PC-3 (cell line): Measurements from ENCODE around the gene CRIM1. TPM values are rescaled to one million over a fixed set of nuclear protein-coding genes. Genes with fewer than 3 reads are reported as not detected.

ENCODE experiments used
- ATAC-seq: fragments of 200-7000 bp; cut with Tn5 transposase; 2 replicates; pipeline ENCODE4 v1.9.1; 2020; ENCODE audit warnings: mild to moderate bottlenecking, moderate library complexity
- BruUV-seq: library from RNA; stranded (reverse); fragments of 400-500 nt; replicated peaks from 2 replicates; lab custom pipeline; 2021; lab: Mats Ljungman, UMichigan
- CTCF ChIA-PET: fragments of 300-600 bp; sonication (Branson Sonifier 250); formaldehyde crosslinking; loops from one replicate; lab custom pipeline; 2022; ENCODE audit warnings: antibody characterized with exemption; lab: Charles Lee
- POLR2A ChIA-PET: fragments of 300-600 bp; sonication (Branson Sonifier 250); formaldehyde crosslinking; loops from one replicate; lab custom pipeline; 2022; ENCODE audit warnings: antibody characterized with exemption; ENCODE audit not compliant: unreplicated experiment; lab: Charles Lee
- DNase-seq: peaks from one replicate; pipeline ENCODE4 v3.0.0-alpha.2; 2015
- H2AFZ ChIP-seq: fragments of 300-600 bp; sonication (generic); 2 replicates; pipeline ENCODE4 v1.6.0; 2016; ENCODE audit warnings: antibody characterized with exemption, low read length
- H3F3A ChIP-seq: fragments of 300-600 bp; sonication (generic); one replicate; pipeline ENCODE4 v1.6.0; 2017; ENCODE audit warnings: antibody characterized with exemption, low read length, control low read depth, mild to moderate bottlenecking; ENCODE audit not compliant: unreplicated experiment
- H3K27ac ChIP-seq: fragments of 300-600 bp; sonication (generic); 2 replicates; pipeline ENCODE4 v1.5.1; 2016; ENCODE audit warnings: mild to moderate bottlenecking, low read length
- H3K27me3 ChIP-seq: fragments of 300-600 bp; sonication (generic); 2 replicates; pipeline ENCODE4 v1.6.1; 2016; ENCODE audit warnings: low read length, mixed read lengths
- H3K36me3 ChIP-seq: fragments of 300-600 bp; sonication (generic); 2 replicates; pipeline ENCODE4 v1.6.1; 2016; ENCODE audit warnings: low read depth, mixed run types, low read length, mixed read lengths
- H3K4me1 ChIP-seq: fragments of 300-600 bp; sonication (generic); 2 replicates; pipeline ENCODE4 v1.5.1; 2016; ENCODE audit warnings: low read length; ENCODE audit not compliant: insufficient read depth
- H3K4me2 ChIP-seq: fragments of 300-600 bp; sonication (generic); 2 replicates; pipeline ENCODE4 v1.6.0; 2016; ENCODE audit warnings: low read length
- H3K4me3 ChIP-seq: fragments of 300-600 bp; sonication (generic); 2 replicates; pipeline ENCODE4 v1.5.1; 2016; ENCODE audit warnings: mild to moderate bottlenecking, low read length, mixed read lengths
- H3K79me2 ChIP-seq: fragments of 300-600 bp; sonication (generic); 2 replicates; pipeline ENCODE4 v1.6.1; 2017; ENCODE audit warnings: low read length, mixed read lengths
- H3K9ac ChIP-seq: fragments of 300-600 bp; sonication (generic); 2 replicates; pipeline ENCODE4 v1.6.0; 2016; ENCODE audit warnings: mild to moderate bottlenecking, low read length
- H3K9me2 ChIP-seq: fragments of 300-600 bp; sonication (generic); replicated peaks from 2 replicates; pipeline ENCODE4 v1.6.1; 2016; ENCODE audit warnings: mixed run types, low read length, mixed read lengths
- H3K9me3 ChIP-seq: fragments of 300-600 bp; sonication (generic); 2 replicates; pipeline ENCODE4 v1.6.1; 2016; ENCODE audit warnings: low read length, mixed read lengths
- H4K20me1 ChIP-seq: fragments of 300-600 bp; sonication (generic); 2 replicates; pipeline ENCODE4 v1.6.1; 2016; ENCODE audit warnings: low read length, mixed read lengths
- CTCF ChIP-seq: fragments of 300-600 bp; sonication (generic); conservative IDR thresholded peaks from 2 replicates; pipeline ENCODE4 v1.5.1; 2017; ENCODE audit warnings: antibody characterized with exemption, low read depth, mild to moderate bottlenecking, low read length
- EZH2 ChIP-seq: fragments of 300-600 bp; sonication (generic); IDR thresholded peaks from one replicate; pipeline ENCODE4 v1.6.1; 2017; ENCODE audit warnings: antibody characterized with exemption, mild to moderate bottlenecking, low read length; ENCODE audit not compliant: unreplicated experiment
- EZH2phosphoT487 ChIP-seq: fragments of 300-600 bp; sonication (generic); IDR thresholded peaks from 2 replicates; pipeline ENCODE4 v1.6.1; 2018; ENCODE audit warnings: mild to moderate bottlenecking, antibody characterized with exemption, low read length, borderline replicate concordance
- intact Hi-C: fragments of 100-400 bp; cut with micrococcal nuclease; formaldehyde crosslinking; loops from 2 replicates; pipeline ENCODE4 v1.9.0; 2023
- total RNA-seq: library from RNA; depleted of rRNA; stranded (reverse); fragments of >200 nt; gene quantifications from 2 replicates; pipeline ENCODE4 v1.2.3, GENCODE V29; 2014

Gene CRIM1
- total RNA-seq, 1 experiment from 2014 or later, result 70.7 TPM

GRCh38 chr2:36432479-36432878, 76.9 kb downstream of the CRIM1 start:
- ATAC-seq, result no peak
- H2AFZ ChIP-seq, result no peak overlapping the region
- H3K4me3 ChIP-seq, result no peak overlapping the region
- peaks cover 93% of the 10 kb centered on the region for H3K79me2 ChIP-seq
- no peak overlapping the region for H3K9ac ChIP-seq
- 0 out of 2 replicates have a peak, but pooled peaks cover 9% of the 10 kb centered on the region for H4K20me1 ChIP-seq
- intact Hi-C loops, result no loop called here
- no peaks in the 10 kb centered on the region for H3F3A ChIP-seq
- POLR2A ChIA-PET, result interaction anchor here (0.6 kb wide), 1 partner anchor 108 kb away, joined by 3 read pairs; no protein-coding TSS in a partner anchor
- peaks cover 6% of the 10 kb centered on the region; the same call in 1 of the 2 replicates for H3K4me1 ChIP-seq
- DNase-seq, result no peak
- CTCF ChIA-PET, result no interaction called here
- H3K4me2 ChIP-seq, result no peak overlapping the region
- BruUV-seq, result no TSS peak
- H3K9me3 ChIP-seq, result no peaks in the 10 kb centered on the region
- TF ChIP-seq EZH2phosphoT487, result no peak
- TF ChIP-seq EZH2, result no peak
- no peak for TF ChIP-seq CTCF
- H3K27ac ChIP-seq, result no peak overlapping the region
- no peaks in the 10 kb centered on the region for H3K27me3 ChIP-seq
- H3K36me3 ChIP-seq, result no peaks in the 10 kb centered on the region; the same call in 1 of the 2 replicates
- no peaks in the 10 kb centered on the region for H3K9me2 ChIP-seq

- Histone ChIP-seq H3K4me2 (no peak overlapping the region), H3K36me3 (no peaks in the 10 kb centered on the region; the same call in 1 of the 2 replicates), H3K79me2 (peaks cover 86% of the 10 kb centered on the region), H3K4me1 (peaks cover 12% of the 10 kb centered on the region), H3K27ac (no peak overlapping the region), H2AFZ (no peak overlapping the region), H3K9me2 (no peaks in the 10 kb centered on the region), H3F3A (peaks cover 4% of the 10 kb centered on the region), H3K9me3 (no peaks in the 10 kb centered on the region), H3K27me3 (no peaks in the 10 kb centered on the region), H4K20me1 (no peaks in the 10 kb centered on the region), H3K9ac (no peak overlapping the region), H3K4me3 (no peak overlapping the region)
- no peak for TF ChIP-seq CTCF
- no peak for TF ChIP-seq EZH2phosphoT487
- TF ChIP-seq EZH2, result no peak
- no TSS peak for BruUV-seq
- ChIA-PET POLR2A (interaction anchor here (0.6 kb wide), 1 partner anchor 107 kb away, joined by 3 read pairs; no protein-coding TSS in a partner anchor), CTCF (no interaction called here)
- intact Hi-C loops, result no loop called here
- peak; percentile 37 for DNase-seq
- ATAC-seq, result peak; percentile 27; the same call in 1 of the 2 replicates
These were observed 78.0 kb downstream of the CRIM1 start for GRCh38 chr2:36433311-36434217.
